Stimulated activated CD8-positive, alpha-beta memory T cell treated with anti-CD3 and anti-CD28 coated beads, Interleukin-4, amount 100 ng/mL, for 48 hours (primary cell): ENCODE data around the gene GDAP1L1.
"Not testable (repeated sequence)": the region's sequence is repeated elsewhere in the genome, so short reads cannot be mapped to it uniquely, and the experiment has no call there.

ENCODE experiments used
- DNase-seq: peaks from one replicate; pipeline ENCODE4 v3.0.0-alpha.2; 2020

The GDAP1L1 gene

GRCh38 chr20:44309763-44310663 lies 62.9 kb downstream of the GDAP1L1 start:
- no peak for DNase-seq

GRCh38 chr20:44310664-44311639 lies 63.8 kb downstream of the GDAP1L1 start, which contains the start of gene FITM2:
Gene FITM2, minus strand, starts transcription at chr20:44311202. Its CDS starts 54 bp downstream, at chr20:44311148.
- peak; percentile 99 for DNase-seq

GRCh38 chr20:44314870-44315269 lies 67.8 kb downstream of the GDAP1L1 start:
- no peak for DNase-seq

DNA sequence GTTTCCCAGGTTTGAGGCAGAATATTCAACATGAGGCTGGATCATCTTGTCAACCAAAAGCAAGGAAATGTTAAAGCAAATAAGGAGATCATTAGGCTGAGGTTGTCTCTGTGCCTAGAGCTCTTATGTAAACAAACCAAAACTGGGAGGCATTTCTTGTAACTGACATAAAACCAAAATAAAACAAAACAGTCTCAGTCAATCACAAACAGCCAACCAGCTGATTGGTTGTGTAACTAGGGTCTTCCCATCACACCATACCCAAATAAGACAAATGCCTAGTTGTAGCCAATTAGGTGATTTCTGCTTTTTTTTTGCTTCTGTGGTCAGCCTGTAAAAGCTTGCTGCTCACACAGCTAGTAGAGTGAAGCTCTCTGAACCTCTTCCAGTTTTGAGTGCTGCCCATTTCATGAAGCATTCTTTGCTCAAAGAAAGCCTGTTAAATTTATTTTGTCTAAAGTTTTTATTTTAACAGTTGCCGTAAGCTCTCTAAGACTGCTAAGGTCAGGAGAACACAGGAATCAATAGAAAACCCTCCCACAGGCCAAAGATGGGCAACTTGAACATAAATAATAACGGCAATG lies 72.8 kb downstream of the GDAP1L1 start:
- no peak for DNase-seq

DNA sequence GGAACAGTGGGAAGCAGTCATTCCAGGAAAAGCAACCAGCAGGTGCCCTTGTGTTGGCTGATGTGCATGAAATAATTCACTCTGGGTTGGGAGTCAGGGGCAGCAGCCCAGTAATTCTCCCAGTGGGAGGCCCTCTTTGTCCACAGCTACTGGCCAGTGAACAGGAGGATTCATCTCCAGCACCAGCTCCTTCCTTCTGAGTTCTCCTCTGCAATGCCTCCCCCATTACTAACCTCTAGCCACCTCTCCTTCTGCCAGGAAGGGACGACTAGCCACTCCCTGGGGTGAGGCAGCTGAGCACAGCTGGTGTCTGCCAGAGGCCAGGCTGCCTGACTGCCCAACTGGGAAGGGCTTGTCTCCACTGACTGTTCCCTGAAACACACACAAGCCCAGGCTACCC lies 77.2 kb downstream of the GDAP1L1 start:
- no peak for DNase-seq

DNA sequence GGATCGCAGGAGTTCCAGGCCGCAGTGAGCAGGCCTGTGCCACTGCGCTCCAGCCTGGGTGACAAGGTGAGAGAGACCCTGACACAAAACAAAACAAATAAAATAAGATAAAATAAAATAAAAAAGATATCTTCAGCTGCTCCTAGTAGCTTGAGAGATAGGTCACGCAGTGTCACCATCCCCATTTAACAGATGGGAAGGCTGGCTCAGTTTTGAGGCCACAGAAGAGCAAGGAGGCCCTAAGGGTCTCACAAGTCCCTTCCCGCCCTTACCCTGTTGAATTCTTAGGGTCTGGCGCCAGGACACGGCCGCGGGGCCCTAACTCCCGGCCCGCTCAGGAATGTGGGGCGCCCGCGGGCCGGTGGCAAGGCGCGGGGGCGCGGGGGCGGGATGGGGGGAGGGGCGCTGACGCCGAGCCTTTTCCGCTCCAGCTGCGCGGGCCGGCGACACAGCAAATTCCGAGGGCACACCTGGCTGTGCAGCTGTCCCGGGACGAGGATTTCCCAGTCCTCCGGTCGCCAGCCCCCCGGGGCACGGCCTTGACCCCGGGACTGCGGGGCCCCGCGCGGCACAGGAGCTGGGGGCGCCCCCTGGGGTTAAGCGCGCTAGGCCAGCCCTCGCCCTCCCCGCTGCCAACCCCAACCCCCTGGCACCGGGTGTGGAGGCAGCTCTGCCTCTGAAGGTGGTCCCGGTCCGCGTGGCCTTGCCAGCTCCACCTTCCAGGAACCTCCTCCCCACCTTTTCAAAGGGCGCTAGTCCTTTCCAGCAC lies 79.5 kb downstream of the GDAP1L1 start:
- DNase-seq = peak; percentile 42

DNA sequence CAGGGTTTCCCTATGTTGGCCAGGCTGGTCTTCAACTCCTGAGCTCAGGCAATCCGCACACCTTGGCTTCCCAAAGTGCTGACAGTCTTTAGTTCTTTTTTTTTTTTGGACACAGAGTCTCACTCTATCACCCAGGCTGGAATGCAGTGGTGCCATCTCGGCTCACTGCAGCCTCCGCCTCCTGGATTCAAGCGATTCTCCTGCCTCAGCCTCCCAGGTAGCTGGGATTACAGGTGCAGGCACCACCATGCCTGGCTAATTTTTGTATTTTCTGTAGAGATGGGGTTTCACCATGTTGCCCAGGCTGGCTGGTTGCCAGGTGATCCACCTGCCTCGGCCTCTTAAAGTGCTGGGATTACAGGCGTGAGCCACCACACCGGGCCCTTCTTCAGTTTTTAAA lies 80.6 kb downstream of the GDAP1L1 start:
- not testable (repeated sequence) for DNase-seq

DNA sequence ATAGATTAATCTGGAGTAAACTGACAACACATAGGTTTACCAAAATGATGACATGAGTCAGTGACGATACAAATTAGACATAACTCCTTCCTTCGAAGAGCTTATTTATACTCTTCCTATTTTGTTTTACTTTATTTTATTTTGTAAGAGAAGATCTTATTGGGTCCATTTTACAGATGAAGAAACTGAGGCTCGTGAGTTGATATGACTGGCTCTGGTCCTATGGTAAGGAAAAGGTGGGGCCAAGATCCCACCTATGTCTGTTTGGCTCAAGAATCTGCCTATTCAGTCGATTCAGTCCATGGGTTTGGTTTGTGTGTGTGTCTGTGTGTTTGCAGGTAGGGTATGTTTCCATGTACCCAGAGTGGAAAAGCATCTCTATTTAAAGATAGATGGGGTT lies 81.3 kb downstream of the GDAP1L1 start:
- no peak for DNase-seq
